Chondrocyte (in vitro differentiated cells): Measurements from ENCODE around the gene TNIK. TPM values are rescaled to one million over a fixed set of nuclear protein-coding genes. Genes with fewer than 3 reads are reported as not detected.

Experiments used
- DNase-seq: peaks from one replicate; pipeline ENCODE4 v3.0.0; 2021; ENCODE audit warnings: mixed read lengths, low spot score
- H3K27ac Mint-ChIP-seq: one replicate; pipeline ENCODE4 v1.8.0; 2021; ENCODE audit warnings: mild to moderate bottlenecking, moderate library complexity, mixed read lengths; ENCODE audit not compliant: unreplicated experiment
- H3K27me3 Mint-ChIP-seq: 2 replicates; pipeline ENCODE4 v1.8.0; 2021; ENCODE audit warnings: low read depth, mixed read lengths
- H3K36me3 Mint-ChIP-seq: 2 replicates; pipeline ENCODE4 v1.8.0; 2021; ENCODE audit warnings: low read depth, mixed read lengths
- H3K4me1 Mint-ChIP-seq: 2 replicates; pipeline ENCODE4 v1.8.0; 2021; ENCODE audit warnings: low read depth, mild to moderate bottlenecking, mixed read lengths
- H3K4me3 Mint-ChIP-seq: one replicate; pipeline ENCODE4 v1.8.0; 2021; ENCODE audit warnings: mild to moderate bottlenecking, moderate library complexity, mixed read lengths; ENCODE audit not compliant: unreplicated experiment
- H3K9me3 Mint-ChIP-seq: 2 replicates; pipeline ENCODE4 v1.8.0; 2021; ENCODE audit warnings: low read depth, mixed read lengths
- total RNA-seq: library from RNA; stranded (reverse); gene quantifications from 3 replicates; pipeline ENCODE4 v1.2.1, GENCODE V29; 2021
- TF ChIP-seq, protein P1 (sequence below): fragments of 200-600 bp; sonication (generic); IDR thresholded peaks from 2 replicates; pipeline ENCODE4 v1.5.0; 2021; ENCODE audit warnings: antibody characterized with exemption, mild to moderate bottlenecking, moderate library complexity

The TNIK gene
- total RNA-seq, 1 donor from 2014 or later, result 17.5 TPM

DNA sequence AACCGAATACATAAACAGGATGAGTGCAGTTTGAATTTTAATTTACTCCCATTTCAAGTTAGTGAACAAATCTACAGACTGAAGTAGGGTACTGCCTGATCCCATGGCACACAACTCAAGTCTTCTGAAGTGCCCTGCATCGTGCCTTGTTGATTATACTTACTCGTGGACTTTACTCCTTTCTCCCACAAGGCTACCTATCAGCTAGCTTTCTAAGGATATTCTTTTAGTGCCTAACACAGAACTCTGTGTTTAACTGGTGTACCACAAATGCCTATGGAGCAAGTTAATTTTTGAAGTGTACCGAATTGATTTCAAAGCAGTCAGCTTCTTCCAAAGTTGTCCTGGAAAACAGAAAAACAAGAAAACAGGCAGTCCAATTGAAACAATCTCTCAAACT is 119.8 kb downstream of the TNIK start:
- Mint-ChIP-seq H3K9me3 (peaks cover 3% of the 10 kb centered on the region), H3K4me1 (no peaks in the 10 kb centered on the region), H3K27me3 (no peaks in the 10 kb centered on the region), H3K36me3 (peaks cover 1% of the 10 kb centered on the region), H3K27ac (no peak overlapping the region), H3K4me3 (no peak overlapping the region)
- no peak for DNase-seq
- TF ChIP-seq, protein P1, sequence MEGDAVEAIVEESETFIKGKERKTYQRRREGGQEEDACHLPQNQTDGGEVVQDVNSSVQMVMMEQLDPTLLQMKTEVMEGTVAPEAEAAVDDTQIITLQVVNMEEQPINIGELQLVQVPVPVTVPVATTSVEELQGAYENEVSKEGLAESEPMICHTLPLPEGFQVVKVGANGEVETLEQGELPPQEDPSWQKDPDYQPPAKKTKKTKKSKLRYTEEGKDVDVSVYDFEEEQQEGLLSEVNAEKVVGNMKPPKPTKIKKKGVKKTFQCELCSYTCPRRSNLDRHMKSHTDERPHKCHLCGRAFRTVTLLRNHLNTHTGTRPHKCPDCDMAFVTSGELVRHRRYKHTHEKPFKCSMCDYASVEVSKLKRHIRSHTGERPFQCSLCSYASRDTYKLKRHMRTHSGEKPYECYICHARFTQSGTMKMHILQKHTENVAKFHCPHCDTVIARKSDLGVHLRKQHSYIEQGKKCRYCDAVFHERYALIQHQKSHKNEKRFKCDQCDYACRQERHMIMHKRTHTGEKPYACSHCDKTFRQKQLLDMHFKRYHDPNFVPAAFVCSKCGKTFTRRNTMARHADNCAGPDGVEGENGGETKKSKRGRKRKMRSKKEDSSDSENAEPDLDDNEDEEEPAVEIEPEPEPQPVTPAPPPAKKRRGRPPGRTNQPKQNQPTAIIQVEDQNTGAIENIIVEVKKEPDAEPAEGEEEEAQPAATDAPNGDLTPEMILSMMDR, result no peak

DNA sequence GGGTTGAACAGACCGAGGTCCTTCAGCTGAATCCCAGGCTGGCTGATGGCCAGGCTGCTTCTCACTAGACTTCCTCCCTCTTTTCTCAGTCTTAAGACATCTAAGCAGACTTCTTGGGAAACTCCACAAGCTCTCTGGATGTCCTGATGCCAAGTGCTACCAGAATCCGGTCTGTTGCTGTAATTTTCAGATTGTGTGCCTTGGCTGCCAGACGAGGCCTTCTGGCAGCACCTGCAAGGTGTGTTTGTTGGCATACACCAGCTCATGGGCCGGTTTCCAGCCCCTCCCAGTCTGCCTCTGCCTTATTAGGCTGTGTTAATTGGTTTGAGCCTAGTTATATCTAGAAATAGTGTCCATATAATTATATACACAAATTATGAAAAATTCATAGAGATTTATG is 120.6 kb downstream of the TNIK start:
- Mint-ChIP-seq H3K36me3 (peaks cover 1% of the 10 kb centered on the region), H3K9me3 (peaks cover 3% of the 10 kb centered on the region), H3K27me3 (no peaks in the 10 kb centered on the region), H3K4me3 (no peak overlapping the region), H3K27ac (no peak overlapping the region), H3K4me1 (peaks cover 3% of the 10 kb centered on the region)
- no peak for DNase-seq
- TF ChIP-seq, protein P1, result no peak

GRCh38 chr3:171336406-171336805 is 123.8 kb downstream of the TNIK start:
- no peaks in the 10 kb centered on the region for H3K36me3 Mint-ChIP-seq
- H3K9me3 Mint-ChIP-seq, result no peaks in the 10 kb centered on the region
- peaks cover 14% of the 10 kb centered on the region for H3K4me1 Mint-ChIP-seq
- H3K4me3 Mint-ChIP-seq, result no peak overlapping the region
- no peak overlapping the region for H3K27ac Mint-ChIP-seq
- TF ChIP-seq, protein P1, result no peak
- no peaks in the 10 kb centered on the region for H3K27me3 Mint-ChIP-seq
- DNase-seq, result no peak

DNA sequence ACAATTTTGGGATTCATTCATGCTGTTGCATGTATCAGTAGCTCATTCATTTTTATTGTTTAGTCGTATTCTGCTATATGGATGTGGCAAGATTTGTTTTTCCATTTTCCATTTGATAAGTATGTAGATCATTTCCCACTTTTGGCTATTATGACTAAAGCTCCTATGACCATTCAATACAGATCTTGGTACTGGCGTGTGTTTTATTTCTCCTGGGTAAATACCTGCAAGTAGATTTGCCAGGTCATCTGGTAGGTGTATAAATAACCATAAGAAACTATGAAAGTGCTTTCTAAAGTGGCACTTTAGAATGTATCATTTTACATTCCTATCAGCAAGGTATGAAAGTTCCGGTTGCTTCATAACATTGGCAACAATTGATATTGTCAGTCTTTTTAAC is 124.6 kb downstream of the TNIK start:
- Mint-ChIP-seq H3K9me3 (no peaks in the 10 kb centered on the region), H3K4me1 (peaks cover 20% of the 10 kb centered on the region), H3K36me3 (no peaks in the 10 kb centered on the region), H3K27me3 (no peaks in the 10 kb centered on the region), H3K4me3 (no peak overlapping the region), H3K27ac (no peak overlapping the region)
- no peak for DNase-seq
- TF ChIP-seq, protein P1, result no peak

DNA sequence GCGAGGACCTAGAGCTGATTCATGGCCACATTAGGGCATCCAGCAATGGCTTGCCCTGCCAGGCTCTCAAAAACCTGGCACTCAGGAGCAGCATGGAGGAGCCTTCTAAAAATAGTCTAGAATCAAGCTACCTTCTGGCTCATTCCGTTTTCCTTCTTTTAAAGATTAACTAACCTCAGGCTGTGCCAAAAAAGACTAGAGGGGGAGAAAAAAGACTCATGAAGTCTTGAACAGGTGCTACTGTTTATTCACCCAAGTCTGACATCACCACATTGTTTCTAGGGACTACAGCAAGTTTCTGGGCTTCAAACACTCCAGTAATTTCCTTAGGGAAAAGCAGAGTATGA is 125.8 kb downstream of the TNIK start:
- TF ChIP-seq, protein P1, result no peak
- H3K4me3 Mint-ChIP-seq, result no peak overlapping the region
- no peaks in the 10 kb centered on the region for H3K9me3 Mint-ChIP-seq
- no peaks in the 10 kb centered on the region for H3K36me3 Mint-ChIP-seq
- no peak overlapping the region for H3K27ac Mint-ChIP-seq
- H3K27me3 Mint-ChIP-seq, result no peaks in the 10 kb centered on the region
- peaks cover 20% of the 10 kb centered on the region for H3K4me1 Mint-ChIP-seq
- no peak for DNase-seq
